SW480 (cell line): ENCODE measurements around the gene RBM46.

Experiments
- DNase-seq: peaks from one replicate; pipeline ENCODE4 v3.0.0-alpha.2; 2016; ENCODE audit warnings: low spot score

The RBM46 gene, protein sequence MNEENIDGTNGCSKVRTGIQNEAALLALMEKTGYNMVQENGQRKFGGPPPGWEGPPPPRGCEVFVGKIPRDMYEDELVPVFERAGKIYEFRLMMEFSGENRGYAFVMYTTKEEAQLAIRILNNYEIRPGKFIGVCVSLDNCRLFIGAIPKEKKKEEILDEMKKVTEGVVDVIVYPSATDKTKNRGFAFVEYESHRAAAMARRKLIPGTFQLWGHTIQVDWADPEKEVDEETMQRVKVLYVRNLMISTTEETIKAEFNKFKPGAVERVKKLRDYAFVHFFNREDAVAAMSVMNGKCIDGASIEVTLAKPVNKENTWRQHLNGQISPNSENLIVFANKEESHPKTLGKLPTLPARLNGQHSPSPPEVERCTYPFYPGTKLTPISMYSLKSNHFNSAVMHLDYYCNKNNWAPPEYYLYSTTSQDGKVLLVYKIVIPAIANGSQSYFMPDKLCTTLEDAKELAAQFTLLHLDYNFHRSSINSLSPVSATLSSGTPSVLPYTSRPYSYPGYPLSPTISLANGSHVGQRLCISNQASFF

DNA sequence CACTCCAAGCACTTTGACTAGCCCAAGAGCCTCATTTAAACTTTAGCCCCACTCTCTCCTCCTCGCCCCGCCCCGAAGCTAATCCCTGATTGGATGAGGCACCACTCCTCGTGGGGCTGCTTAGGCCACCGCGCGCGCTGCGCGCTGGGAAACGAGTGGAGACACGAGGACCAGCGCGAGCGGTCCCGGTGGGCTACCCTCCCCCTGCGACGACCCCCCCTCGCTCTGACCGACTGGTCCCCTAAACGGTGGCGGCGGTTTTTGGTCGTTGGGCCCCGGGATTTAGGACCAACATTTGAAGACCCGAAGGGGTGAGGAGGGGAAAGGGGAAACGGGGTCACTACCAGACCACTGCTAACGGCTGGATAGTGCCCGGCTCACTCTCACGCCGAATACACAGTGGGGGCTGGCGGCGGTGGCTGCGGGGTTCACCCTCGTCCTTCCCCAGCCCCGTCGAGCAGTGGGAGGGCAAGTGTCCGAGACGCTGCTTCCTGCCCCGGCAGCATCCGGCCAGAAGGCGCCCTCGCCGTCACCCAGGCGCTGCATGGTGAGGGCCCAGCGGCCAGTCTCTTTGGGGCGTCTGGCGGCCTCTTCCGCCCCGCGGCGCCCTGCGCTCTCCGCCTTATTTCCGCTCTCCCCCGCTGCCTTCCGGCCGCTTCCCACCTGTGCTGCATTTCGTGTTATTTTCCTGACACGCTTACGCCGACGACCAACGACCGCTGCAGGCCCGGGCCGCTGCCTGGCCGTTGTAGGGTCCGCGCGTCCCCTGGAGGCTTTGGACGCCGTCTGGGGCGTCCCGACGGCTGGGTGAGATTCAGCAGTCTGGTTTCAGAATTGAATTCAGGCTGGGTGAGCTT is at the start of gene RBM46:
TSS of gene RBM46 (plus strand) at position 147 of the 857 bp plus-strand sequence. CDS start 15,481 bp downstream, outside the sequence.
- no peak for DNase-seq

DNA sequence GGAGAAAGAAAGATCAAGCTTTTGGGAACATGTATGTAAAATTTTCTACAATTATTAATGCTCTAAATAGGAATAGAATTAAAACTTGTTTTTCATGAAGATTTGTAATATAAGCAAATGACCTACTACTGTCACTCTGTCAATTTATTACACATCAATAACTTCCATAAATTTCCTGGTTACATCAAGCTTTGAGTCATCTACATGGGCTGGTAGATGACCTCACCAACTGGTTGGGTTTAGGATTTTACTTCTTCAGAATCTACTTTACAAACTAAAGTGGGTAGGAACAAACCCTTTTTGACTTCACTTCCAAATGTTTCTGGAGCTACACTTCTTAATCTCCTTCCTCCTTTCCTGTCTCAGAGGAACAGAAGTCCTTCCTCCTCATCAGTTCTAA is 49.3 kb upstream of the RBM46 start:
- DNase-seq = no peak

DNA sequence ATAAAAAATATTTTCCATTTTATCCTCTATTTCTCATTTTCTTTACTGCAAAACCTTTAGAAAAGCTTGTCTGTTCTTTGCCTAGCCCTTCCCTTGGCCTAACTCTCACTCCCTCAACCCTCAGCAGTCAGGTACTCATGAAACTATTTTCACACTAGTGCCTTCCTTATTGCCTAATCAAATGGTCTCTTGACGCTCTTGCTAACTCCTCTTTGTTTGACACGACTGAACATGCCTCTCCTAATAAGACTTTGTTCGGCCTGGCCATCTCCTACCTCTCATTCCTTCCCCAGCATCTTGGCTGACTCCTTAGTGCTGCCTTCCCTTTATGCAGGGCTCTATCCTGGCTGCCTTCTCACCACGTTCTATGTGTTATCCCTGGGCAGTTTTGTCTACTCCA is 48.4 kb upstream of the RBM46 start:
- no peak for DNase-seq

DNA sequence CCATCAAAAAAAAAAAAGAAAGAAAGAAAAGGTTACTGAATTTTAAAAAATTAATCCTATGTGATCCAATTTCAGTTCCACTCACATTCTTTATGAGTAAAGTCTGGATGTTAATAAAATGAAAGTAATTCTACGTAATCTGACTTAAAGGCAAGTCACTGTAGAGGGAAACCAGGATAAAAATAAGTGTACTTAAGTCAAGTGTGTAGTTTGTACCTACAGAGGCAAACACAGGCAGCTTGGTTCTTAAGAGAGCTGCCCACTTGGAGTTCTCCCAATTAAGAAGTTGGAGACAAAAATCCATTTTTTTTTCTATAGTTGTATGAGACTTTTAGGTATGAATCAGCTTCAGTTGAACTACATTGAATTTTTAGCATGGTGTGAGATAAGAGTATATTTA is 44.3 kb upstream of the RBM46 start:
- DNase-seq = no peak

DNA sequence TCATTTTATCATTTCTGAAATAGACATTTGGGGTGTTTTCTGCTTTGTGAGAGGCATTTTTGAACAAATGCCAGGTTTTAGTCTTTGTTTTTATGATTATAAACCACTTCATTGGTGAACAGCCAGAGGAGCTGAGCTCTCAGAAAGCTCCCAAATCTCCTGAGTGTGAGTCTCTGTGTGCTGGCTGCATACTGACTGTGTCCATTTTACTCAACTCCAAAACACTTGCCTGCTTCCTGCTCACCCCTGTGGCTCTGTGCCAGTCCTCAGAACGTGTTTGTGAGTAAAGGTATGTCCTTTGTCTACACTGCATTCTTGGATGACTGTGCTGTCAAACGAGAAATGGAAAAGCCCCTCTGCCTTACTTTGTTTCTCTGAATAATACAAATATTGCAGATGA is 42.6 kb upstream of the RBM46 start:
- no peak for DNase-seq

DNA sequence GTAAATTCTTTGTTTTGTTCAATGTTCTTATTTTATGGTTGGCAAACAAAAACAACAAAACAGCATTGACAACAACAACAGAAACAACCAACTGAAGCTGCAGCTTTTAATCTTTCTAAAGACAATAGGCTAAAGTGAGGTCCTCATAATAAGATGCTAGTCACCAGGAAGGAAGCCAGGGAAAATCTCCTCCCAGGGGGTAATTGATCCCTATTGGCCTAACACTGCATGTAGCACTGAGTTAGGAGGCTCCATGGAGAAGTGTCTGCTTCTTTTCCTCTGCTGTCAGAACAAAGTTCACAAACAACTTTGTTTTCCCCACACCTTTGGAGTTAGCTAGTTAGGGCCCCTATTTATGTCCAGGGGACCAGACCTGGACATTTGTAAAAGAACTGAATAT is 42.0 kb upstream of the RBM46 start:
- no peak for DNase-seq

DNA sequence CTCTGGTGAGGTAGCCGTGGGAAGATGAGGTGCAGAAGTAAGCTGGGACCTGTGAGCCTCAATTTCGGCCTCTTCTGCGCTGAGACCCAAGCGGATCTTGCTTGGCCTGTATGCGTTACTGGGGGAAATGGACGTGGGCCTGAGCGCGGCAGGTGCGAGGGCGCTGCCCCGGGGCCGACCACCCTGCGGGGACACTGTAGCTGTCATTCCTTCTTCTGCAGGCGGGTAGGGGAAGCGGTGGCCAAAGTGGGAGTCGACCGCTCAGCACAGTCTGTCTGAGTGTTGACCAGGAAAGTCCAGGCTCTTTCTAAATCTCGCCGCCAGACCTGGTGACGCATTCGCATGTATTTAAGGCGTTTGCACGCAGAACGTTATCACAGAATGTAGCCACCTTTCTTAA is 40.6 kb upstream of the RBM46 start:
- no peak for DNase-seq

DNA sequence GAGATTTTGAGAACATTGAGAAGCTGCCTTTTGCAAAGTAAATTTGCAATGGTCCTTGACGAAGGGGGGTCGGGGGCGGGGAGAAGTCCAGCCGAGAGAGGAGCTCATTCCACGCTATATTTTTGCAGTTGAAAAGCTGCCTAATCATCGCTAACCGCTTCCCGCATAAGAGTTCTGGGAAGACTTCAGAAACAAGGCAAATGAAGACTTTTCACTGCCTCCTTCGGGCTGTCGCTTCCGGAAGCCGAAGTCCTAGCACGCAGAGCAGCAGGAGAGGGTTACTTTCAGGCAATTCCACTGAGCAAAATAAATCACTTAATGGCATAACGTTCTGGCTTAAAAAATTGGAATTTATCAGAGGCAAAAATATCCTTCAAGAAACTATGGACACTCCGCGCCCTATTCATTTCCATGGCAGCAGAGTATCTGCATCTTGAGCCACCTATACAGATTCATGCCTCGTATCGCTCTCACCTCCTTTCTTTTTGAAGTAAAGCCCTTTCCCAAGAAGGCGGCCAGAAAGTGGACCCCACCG is 39.9 kb upstream of the RBM46 start:
- DNase-seq = no peak

DNA sequence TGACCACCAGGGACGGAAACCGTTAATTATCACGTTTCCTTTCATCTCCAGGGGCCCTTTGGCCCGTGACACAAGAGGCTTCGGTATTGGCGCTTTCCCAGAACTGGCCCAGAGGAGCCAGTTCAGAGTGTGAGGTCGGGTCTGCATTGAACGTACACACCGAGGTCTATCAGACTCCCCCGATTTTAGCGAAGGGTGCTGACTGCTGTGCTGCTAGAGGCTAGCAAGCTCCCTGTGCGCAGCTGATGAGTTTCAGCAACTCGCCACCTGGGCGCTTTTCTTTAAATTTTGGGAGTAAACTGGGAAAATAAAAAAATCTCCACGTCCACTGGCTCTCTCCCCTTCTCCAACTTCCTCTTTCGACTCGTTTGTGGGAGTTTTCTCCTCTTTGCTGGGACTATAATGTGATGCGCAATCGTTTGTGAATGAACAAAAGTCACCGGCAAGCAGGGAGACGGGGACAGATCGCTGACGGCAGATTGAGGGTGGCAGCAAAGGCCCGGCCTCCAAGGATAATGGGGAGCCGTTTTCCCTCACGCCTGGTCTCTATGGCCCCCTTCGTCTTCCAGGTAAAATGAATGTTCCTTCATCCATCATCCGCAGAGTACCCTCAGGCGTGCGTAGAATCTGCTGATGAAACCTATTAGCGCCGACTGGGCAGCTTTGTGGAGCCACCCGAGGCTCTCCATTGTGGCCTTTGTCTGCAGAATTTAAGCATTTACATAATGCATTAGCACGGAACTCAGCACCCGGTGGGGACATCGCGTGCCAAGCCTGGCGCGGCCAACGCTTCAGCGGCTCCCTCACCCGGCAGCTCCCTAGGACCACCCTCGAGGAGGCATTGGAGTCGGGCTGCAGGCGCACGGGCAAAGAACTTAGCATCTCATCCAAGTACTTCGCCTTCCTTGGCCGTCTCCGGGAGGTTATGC is 38.9 kb upstream of the RBM46 start:
- no peak for DNase-seq

DNA sequence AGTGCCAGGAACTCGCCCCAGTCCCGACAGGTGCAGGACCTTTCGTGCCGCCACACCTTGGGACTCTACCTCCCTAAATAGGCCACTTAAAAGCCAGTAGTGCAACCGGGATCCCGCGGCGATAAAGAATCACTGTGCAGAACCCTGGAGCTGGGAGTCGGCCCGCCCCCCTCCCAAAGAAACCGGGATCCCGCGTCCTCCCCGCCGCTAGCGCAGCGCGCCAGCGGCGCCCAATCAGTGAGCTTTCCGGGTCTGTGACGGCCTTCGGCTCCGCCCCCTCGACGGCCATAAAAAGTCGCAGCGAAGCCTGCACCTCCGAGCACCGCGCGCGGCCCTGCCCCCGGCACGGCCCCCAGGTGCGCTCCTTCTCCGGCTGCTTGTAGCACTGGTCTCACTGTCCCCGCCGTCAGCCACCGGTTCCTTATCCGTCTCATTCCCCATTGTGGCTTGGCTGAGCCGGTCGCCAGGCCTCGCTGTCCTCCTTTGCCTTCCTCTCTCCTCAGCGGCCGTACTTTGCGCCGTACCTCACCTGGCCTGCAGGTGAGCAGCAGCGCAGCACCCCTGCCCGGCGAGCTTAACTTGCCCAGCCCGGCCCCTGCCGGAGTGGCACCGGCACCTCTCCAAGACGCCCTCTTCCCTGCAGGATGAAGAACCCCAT is 37.3 kb upstream of the RBM46 start, which contains the start of gene LRAT:
TSS of gene LRAT (plus strand) at position 318 of the 658 bp plus-strand sequence. CDS start at position 645, 327 bp downstream.
- peak; percentile 31 for DNase-seq

DNA sequence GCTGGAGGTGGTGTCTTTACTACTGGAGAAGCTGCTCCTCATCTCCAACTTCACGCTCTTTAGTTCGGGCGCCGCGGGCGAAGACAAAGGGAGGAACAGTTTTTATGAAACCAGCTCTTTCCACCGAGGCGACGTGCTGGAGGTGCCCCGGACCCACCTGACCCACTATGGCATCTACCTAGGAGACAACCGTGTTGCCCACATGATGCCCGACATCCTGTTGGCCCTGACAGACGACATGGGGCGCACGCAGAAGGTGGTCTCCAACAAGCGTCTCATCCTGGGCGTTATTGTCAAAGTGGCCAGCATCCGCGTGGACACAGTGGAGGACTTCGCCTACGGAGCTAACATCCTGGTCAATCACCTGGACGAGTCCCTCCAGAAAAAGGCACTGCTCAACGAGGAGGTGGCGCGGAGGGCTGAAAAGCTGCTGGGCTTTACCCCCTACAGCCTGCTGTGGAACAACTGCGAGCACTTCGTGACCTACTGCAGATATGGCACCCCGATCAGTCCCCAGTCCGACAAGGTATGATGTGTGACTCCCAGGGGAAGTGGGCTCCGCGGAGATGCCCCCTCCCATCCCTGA is 36.6 kb upstream of the RBM46 start:
- DNase-seq = no peak

DNA sequence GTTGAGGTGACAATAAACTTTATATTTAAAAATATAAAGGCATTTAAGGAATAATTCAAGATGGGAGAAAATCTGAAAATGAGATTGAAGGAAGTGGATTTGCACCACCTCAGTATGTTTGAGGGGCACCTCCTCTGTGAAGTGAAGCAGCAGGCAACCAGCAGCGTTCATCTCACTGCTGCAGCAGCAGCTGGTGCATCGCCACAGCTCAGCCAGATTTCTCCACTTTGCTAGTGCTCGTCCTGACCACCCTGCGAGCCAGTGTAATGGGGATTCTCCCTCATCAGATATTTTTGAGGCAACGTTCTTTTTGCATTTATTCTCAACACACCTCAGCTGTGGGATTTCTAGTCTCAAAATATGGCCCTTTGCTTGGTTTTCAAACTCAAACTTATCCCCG is 23.4 kb upstream of the RBM46 start:
- DNase-seq = no peak

DNA sequence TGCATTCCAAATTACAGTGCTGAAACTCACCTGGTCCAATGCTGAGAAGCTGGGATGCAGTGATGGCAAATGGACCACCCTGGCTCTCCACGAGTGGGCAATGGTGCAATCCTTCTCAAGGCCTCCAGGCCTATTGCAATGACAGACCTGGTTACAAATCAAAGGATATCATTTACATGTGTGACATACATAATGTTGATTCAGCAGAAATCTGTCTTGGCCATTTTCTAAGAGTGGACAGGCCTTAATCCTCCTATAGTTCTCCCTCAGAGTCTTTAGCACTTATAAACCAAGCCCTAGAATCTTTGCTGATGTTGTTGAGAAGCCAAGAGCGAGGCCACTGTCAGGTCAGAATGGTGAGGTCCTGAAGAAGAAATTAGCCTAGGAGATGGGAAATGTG is 20.2 kb upstream of the RBM46 start:
- no peak for DNase-seq

DNA sequence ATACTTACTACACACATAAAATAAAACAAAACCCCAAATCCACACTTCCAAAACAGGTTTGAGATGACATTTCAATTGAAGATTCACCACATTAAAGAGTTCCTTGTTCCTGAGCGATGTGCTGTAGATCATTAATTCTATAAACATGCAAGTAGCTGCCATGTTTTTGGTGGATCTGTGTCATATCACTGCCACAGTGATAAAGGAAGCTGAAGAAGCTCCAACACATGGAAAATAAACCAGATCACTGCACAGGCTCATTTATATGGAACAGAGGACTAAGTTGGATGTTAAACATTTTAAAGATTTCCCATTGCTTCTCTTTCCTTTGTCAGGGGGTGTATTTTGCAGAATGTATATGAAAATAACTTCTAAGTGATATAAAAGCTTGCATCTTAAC is 2.8 kb upstream of the RBM46 start:
- DNase-seq = no peak

DNA sequence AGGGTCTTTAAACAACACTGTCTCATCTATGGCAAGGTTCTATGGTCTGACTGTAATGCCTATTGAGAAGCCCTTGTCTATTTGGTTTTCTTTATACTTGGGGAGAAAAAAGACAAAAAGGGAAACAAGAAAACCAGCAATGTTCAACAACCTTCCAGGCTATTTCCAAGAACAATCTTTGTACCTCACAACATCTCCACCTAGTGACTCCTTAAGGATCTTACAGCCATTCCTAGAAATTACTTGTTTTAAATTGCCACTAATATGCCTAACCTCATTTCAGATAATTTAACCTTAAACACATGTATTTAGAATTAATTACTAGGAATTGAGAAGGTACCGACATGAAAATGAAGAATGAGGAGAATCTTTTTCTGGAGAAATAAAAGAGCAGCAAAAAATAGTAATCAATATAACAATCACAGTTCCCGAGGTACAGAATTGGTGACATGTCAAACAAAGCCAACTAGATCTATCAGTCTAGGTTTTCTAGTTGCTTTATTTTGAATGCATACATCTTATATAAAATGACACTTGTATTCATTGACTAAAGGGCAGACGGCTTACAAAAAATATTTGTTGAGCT is 1.6 kb upstream of the RBM46 start:
- DNase-seq = peak; percentile 9

DNA sequence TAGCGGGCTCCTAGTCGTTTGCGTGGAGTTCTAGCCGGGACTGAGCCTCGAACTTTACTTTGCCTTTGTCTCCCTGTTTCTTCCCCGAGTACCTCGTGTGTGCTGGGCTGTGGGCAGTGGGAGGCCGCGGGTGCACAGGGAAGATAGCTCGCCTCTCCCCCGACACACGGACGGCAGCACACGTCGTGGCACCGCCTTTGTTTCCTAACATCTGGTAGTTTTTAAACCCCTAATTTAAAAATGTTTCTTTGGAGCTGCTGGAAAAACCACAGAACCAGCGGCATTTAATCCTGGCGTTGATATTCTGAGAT is 866 bp downstream of the RBM46 start:
- no peak for DNase-seq

DNA sequence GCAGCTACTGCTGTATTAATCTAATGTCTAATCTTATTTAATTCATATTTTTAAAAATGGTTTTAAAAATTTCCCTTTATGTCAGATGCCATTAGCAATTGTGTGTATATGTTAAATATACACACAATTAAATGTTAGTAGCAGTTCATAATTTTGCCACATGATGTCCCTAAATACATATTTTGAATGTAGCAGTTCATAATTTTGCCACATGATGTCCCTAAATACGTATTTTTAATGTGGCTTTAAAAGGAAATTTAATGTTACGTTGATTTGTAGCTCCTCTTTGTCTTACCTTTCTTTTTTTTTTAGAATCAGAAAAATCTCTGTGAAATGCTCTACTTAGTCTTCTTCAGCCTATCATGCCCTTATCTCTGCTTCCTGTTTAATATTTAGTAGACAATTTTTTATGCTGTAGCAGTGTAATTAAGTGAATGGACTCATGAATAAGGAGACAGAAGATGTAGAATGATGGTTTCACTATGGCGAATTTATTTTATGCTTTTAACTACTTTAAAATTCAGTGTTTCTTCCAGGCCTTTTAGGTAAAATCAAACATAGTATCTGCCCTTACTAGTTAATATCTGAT is 26.1 kb downstream of the RBM46 start:
- DNase-seq = peak; percentile 51

DNA sequence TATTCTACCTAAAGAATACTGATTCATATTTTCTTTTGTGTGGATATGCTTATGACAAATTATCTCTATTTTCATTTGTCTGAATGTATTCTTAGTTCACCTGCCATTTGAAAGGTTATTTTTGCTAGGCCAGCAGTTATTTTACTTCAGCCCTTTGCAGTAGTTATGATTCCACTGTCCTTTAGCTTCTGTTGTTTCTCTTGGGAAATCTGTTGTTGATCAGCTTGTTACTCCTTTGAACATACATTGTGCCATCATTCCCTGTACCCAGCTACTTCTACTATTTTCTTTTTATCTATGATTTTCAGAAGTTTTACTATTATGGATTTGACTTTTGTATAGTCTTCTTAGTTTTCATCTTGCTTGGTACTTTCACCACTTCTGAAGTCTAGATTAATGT is 37.2 kb downstream of the RBM46 start:
- DNase-seq = no peak

DNA sequence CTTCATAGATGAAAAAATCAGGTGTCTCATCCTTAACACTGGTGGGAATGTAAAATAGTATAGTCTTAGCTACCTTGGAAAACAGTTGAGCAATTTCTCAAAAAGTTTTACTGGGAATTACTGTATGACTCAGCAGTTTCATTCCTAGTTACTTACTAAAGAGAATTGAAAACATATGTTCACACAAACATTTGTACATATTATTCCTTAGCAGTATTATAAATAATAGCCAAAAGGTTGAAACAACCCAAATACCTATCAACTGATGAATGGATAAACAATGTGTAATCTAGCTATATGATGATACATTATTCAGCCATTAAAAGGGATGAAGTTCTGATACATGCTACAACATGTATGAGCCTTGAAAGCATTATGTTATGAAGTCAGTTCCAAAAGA is 41.7 kb downstream of the RBM46 start:
- DNase-seq = no peak

DNA sequence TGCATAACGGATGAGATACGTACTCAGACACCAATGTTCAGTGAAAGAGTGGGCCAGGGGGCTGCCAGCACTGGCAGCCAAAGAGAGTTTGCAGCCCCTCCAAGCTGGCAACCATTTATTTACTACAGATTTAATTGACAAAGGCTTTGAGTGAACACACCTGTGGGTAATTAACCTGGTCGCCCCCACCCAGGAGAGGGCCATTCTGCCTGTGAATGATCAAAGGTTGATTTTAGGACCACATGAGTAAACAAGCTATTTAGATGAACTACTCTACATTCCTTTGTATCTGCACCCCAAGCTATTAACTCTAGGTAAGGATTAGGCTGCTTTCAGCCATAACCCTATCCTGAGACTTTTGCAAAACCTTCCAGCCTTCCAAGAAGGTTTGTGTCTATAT is 55.0 kb downstream of the RBM46 start:
- no peak for DNase-seq
